Stimulated activated CD4-positive, alpha-beta T cell treated with anti-CD3 and anti-CD28 coated beads, Interleukin-4, amount 100 ng/mL, for 1 hour (primary cell): ENCODE data around the gene PON3.

Source experiments
- DNase-seq: peaks from one replicate; pipeline ENCODE4 v3.0.0-alpha.2; 2020

PON3 gene

GRCh38 chr7:95335093-95335492 is 61.1 kb downstream of the PON3 start:
- DNase-seq: no peak

GRCh38 chr7:95334447-95334846 is 61.7 kb downstream of the PON3 start:
- no peak for DNase-seq

- no peak for DNase-seq
These were observed 65.2 kb downstream of the PON3 start for GRCh38 chr7:95330961-95331337.

- no peak for DNase-seq
These were observed 65.8 kb downstream of the PON3 start for GRCh38 chr7:95330204-95330960.

GRCh38 chr7:95327356-95327755 is 68.8 kb downstream of the PON3 start:
- no peak for DNase-seq

- DNase-seq: no peak
These were observed 71.7 kb downstream of the PON3 start, which contains the start of gene PON1 for GRCh38 chr7:95324431-95324830. TSS of gene PON1 (minus strand) at chr7:95324532. CDS start at chr7:95324475, 57 bp downstream.

GRCh38 chr7:95323410-95324129 is 72.6 kb downstream of the PON3 start:
- DNase-seq: no peak

- no peak for DNase-seq
These were observed 73.3 kb downstream of the PON3 start for GRCh38 chr7:95322854-95323253.

- DNase-seq: no peak
These were observed 73.8 kb downstream of the PON3 start for GRCh38 chr7:95322396-95322795.

GRCh38 chr7:95321720-95322119 is 74.5 kb downstream of the PON3 start:
- DNase-seq: no peak

GRCh38 chr7:95320651-95321050 is 75.5 kb downstream of the PON3 start:
- DNase-seq: no peak

GRCh38 chr7:95319570-95319969 is 76.6 kb downstream of the PON3 start:
- DNase-seq: no peak

GRCh38 chr7:95318501-95319100 is 77.6 kb downstream of the PON3 start:
- no peak for DNase-seq

GRCh38 chr7:95317966-95318365 is 78.2 kb downstream of the PON3 start:
- no peak for DNase-seq

- no peak for DNase-seq
These were observed 78.6 kb downstream of the PON3 start for GRCh38 chr7:95317546-95317945.

- no peak for DNase-seq
These were observed 79.6 kb downstream of the PON3 start for GRCh38 chr7:95316588-95316987.

GRCh38 chr7:95312561-95312960 is 83.6 kb downstream of the PON3 start:
- DNase-seq: no peak

GRCh38 chr7:95311389-95311788 is 84.8 kb downstream of the PON3 start:
- DNase-seq: no peak

- no peak for DNase-seq
These were observed 86.2 kb downstream of the PON3 start for GRCh38 chr7:95309951-95310350.
